ENCODE measurements around the gene HNRNPK. TPM values are rescaled to one million over a fixed set of nuclear protein-coding genes. Genes with fewer than 3 reads are reported as not detected.
A peak's percentile ranks its signal among the peaks of the same experiment; 100 is the strongest.

Gene HNRNPK
- 431 TPM for polyA plus RNA-seq (ENCODE audit: insufficient read length)

DNA sequence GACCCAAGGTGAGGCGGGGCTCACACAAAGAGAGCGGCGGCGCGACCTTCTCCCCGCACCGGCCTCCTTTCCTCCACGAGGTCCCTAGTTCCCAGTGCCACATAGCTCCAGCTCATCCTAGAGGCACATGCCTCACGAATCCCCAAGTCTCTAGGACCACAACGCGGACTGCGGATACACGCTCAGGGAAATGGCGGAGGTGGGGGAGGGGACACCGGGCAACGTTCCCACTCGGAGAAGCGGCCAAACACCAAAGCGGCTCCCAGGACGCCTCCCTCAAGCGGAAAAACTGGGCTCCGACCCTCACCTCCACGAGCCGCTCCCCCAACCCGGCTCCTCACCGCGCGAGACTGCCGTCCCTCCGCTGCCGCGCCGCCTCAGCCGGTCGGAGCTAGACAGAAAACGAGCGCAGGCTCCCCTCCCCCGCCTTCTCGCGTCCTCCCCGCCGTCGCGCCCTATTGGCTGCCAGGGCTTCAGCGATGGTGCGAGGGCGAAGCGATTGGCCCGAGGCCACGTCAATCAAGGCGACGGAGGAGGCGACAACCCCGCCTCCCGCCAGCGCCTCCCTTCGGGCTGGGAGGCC is at the start of gene HNRNPK:
HNRNPK (minus strand) TSS at position 404 of the 583 bp plus-strand sequence. CDS start 1,963 bp downstream, outside the sequence.
- peak; percentile 98 for DNase-seq (ENCODE audit: low read depth)

DNA sequence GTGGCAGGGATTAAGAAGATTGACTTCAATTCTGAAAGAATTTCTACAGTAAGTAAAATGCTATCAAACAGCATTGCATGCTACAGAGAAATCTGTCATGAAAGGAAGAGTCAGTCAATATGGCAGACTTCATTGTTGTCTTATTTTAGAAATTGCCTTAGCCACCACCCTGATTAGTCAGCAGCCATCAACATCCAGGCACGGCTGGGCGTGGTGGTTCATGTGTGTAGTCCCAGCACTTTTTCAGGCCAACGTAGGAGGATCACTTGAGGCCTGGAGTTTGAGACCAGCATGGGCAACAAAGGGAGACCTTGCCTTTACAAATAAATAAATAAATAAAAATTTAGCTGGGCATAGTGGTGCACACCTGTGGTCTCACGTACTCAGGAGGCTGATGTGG is 47.2 kb upstream of the HNRNPK start:
- no peak for DNase-seq (ENCODE audit: low read depth)

GRCh38 chr9:84024041-84024575 is 44.1 kb upstream of the HNRNPK start:
- DNase-seq (ENCODE audit: low read depth), result no peak

DNA sequence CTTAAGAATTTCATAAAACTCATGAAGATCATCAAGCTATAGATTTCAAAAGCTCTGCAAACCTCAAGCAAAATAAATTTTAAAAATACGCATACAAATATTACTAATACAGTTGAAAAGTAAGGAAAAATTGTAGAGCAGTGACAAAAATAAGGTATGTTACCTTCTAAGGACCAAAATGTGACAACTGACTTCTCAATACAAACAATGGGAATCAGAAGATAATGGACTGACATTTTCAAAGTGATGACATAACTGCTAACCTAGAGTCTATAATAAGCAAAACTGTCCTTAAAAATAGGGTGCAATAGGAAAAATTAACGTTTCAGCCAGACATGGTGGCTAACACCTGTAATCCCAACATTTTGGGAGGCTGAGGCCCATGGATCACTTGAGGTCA is 27.6 kb upstream of the HNRNPK start:
- no peak for DNase-seq (ENCODE audit: low read depth)

DNA sequence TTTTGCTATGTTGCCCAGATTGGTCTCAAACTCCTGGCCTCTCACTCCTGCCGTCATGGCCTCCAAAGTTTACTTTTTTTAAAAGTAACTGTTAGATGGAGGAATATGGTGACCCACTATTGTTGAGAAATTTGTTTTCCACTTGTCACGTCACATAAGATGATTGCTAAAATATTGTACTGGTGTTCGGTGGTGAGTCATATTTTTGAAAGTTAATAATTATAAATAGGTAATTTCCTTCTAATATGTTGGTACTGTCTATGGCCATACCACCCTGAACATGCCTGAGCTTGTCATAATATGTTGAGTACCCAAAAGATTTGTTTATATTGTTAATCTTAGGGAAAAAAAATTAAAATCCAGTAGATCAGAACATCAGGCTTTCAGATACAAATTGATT is 23.2 kb upstream of the HNRNPK start:
- DNase-seq (ENCODE audit: low read depth), result no peak

GRCh38 chr9:84002344-84002743 is 22.3 kb upstream of the HNRNPK start:
- no peak for DNase-seq (ENCODE audit: low read depth)

DNA sequence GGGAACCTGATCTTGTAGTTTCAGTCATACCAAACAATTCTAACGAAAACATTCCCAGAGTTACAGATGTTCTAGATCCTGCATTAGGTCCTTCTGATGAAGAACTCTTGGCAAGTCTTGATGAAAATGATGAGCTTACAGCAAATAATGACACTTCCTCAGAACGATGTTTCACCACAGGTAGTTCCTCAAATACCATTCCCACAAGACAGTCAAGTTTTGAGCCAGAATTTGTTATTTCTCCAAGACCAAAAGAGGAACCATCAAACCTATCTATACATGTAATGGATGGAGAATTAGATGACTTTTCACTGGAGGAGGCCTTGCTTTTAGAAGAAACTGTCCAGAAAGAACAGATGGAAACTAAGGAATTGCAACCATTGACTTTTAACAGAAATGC is 21.6 kb upstream of the HNRNPK start:
- DNase-seq (ENCODE audit: low read depth), result no peak

- DNase-seq (ENCODE audit: low read depth), result no peak
Observed at GRCh38 chr9:84000186-84000585, 20.2 kb upstream of the HNRNPK start.

DNA sequence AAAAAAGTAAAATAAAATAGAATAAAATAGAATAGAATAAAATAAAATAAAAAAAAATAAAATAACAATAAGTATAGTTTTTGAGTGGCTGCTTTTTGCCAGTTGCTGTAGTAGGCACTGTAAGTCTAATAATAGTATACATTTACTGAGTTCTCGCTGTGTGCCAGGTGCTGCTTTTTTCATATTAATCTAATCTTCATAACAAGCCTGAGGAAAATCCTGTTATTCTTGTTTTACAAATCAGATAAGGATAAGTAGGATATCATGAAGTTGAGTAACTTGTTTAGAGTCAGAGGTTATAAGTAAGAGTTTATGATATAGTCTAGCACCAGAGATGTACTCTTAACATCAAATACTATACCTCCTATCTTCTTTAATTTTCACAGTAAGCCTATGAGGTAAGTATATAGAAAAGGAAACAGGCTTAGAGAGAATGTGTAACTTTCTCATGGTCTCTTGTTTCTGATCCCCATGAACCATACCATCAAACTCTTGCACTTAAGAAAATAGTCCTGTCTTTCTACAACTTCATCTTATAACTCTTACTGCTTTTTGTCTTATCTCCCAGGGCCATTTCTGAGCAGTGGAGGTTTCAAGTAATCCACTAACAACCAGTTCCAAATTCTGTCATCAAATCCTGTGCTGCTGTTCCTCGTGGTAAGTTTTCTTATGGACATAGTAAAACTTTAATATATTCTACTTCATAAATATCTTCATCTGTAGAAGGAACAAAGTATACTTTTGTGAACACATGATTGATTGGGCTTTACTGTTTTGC is 19.3 kb upstream of the HNRNPK start:
- no peak for DNase-seq (ENCODE audit: low read depth)

DNA sequence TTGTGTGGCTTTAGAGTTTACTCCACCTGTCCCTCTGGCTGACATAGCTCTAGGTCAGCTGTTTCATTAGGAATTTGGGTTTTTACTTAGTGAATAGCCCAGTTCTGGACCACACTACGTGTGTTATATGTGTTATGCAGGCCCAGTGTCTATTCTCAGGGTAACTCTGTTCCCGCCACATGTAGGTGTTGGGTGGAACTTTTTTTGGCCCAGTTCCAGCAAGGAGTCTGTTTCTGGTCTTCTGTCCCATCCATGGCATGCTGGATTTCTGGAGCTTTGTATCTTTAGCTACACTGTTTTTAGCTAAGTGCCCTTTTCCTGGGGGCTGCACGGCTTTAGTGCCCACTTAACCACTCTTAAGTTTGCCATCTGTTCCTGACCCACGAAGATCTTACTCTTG is 16.1 kb upstream of the HNRNPK start:
- no peak for DNase-seq (ENCODE audit: low read depth)

DNA sequence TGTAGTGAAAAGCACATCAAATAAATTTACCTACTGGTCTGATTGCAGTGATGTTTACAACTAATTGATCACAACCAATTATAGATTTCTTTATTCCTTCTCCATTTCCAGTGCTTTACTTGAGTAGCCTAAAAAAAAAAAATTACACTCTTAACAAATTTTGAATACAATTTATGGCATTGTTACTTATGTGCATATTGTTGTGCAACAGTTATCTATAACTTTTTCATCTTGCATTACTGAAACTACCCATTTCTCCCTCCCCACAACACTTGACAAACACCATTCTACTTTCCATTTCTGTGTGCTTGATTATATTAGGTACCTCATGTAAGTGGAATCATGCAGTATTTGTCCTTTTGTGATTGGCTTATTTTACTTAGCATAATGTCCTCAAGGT is 12.9 kb upstream of the HNRNPK start:
- no peak for DNase-seq (ENCODE audit: low read depth)

GRCh38 chr9:83992407-83992806 is 12.4 kb upstream of the HNRNPK start:
- no peak for DNase-seq (ENCODE audit: low read depth)

GRCh38 chr9:83991355-83991754 is 11.3 kb upstream of the HNRNPK start:
- no peak for DNase-seq (ENCODE audit: low read depth)

DNA sequence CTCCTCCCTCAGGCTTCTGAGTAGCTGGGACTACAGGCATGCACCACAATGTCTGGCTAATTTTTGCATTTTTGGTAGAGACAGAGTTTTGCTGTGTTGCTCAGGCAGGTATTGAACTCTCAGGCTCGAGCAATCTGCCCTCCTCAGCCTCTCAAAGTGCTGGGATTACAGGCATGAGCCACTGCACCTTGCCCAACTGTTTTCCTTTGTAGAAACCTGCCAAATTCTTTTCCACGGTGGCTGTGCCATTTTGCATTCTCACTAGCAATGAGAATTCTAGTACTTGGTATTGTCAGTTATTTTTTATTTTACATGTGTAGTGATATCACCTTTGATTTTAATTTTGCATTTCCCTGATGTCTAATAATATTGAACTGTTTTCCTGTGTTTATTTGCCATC is 8.4 kb upstream of the HNRNPK start:
- DNase-seq (ENCODE audit: low read depth), result no peak

- DNase-seq (ENCODE audit: low read depth), result no peak
Observed at GRCh38 chr9:83987402-83987791, 7.4 kb upstream of the HNRNPK start.

- no peak for DNase-seq (ENCODE audit: low read depth)
Observed at GRCh38 chr9:83986765-83987401, 6.9 kb upstream of the HNRNPK start.

DNA sequence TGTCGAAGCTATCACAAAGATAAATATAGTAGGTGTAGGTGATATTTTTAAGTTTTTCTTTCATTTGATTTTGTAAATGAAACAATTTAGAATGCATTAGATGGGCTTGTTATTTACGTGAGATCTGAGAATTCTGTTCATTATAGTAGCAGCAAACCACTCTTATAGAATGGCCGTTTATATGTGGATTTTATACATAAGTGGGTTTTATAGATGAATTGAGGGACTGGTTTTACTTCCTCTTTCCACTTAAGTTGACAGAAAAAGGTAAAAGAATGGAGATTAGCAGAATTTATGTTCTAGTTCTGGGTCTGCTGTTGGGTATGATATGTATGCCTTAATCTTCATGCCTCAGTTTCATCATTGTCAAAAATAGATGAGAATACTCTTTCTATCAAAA is 6.2 kb upstream of the HNRNPK start:
- DNase-seq (ENCODE audit: low read depth), result no peak

- DNase-seq (ENCODE audit: low read depth), result no peak
Observed at GRCh38 chr9:83981126-83981871, 1.3 kb upstream of the HNRNPK start.

DNA sequence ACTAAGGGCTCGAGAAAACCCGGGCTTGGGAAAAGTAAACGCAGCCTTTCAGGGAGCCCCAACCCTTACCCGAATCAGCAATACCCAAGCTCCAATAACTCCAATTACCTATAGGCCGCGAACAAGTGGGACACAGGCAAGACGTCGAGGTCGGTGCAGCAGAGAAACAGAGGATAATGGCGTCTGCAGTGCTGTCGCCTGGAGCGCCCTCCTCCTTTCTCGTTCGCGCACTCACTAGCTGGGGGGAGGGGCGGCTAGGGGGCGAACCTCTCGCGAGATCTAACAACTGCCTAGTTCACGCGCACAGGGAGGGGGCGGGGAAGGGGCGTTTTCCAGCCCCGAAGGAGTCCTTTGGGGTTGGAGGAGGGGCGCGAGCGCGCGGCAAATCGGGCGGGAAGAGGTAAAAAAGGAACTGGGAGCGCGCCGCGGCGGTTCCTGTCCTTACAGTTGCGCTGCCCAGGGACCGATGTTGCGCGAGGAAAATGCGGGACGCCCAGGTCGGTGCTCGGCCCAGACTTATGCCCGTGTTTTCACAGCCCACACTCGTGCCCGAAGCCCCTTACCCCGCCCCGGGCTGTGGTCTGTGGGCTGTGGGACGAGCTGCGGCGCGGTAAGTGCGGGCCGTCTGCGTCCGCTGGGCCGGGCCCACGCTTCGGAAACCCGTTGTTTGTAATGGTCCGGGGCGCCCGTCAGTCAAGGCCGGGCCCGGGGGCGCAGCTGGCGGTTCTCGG is 545 bp upstream of the HNRNPK start, which contains the start of gene RMI1:
RMI1 (plus strand) TSS at position 411 of the 731 bp plus-strand sequence. CDS start 20,182 bp downstream, outside the sequence.
- peak; percentile 91 for DNase-seq (ENCODE audit: low read depth)

GRCh38 chr9:83978992-83979811 is 813 bp downstream of the HNRNPK start:
- no peak for DNase-seq (ENCODE audit: low read depth)

Data from forelimb muscle (tissue), 1 donor.